Measurements from ENCODE around the gene GLYATL1. TPM values are rescaled to one million over a fixed set of nuclear protein-coding genes. Genes with fewer than 3 reads are reported as not detected.

GLYATL1 gene
- total RNA-seq: 0.69 TPM in 1 of 2 replicates, not detected in the other

GRCh38 chr11:58939277-58939676, at the start of gene GLYATL1:
GLYATL1 (plus strand) TSS chr11:58939488; CDS start chr11:58947088, 7,600 bp downstream.

Other genes starting within 250 kb of the GLYATL1 start
- not detected in 2 replicates for gene GLYAT, start 207.5 kb upstream of the GLYATL1 start, total RNA-seq
- gene GLYATL2, start 94.8 kb upstream of the GLYATL1 start, total RNA-seq: 0.97 and 1.8 TPM in 2 replicates
- gene GLYATL1B, start 146.8 kb downstream of the GLYATL1 start, total RNA-seq: not detected in 2 replicates
- 0.89 and 5.0 TPM in 2 replicates for gene FAM111B, start 167.7 kb downstream of the GLYATL1 start, total RNA-seq
- gene FAM111A, start 203.4 kb downstream of the GLYATL1 start, total RNA-seq: 46.3 and 48.2 TPM in 2 replicates
- 1.8 and 2.7 TPM in 2 replicates for gene DTX4, start 232.6 kb downstream of the GLYATL1 start, total RNA-seq